DMS79 (cell line): ENCODE results near the gene HIVEP3.

ENCODE experiments used
- DNase-seq: peaks from one replicate; lab custom pipeline; 2025; lab: John Stamatoyannopoulos, UW

HIVEP3 gene

DNA sequence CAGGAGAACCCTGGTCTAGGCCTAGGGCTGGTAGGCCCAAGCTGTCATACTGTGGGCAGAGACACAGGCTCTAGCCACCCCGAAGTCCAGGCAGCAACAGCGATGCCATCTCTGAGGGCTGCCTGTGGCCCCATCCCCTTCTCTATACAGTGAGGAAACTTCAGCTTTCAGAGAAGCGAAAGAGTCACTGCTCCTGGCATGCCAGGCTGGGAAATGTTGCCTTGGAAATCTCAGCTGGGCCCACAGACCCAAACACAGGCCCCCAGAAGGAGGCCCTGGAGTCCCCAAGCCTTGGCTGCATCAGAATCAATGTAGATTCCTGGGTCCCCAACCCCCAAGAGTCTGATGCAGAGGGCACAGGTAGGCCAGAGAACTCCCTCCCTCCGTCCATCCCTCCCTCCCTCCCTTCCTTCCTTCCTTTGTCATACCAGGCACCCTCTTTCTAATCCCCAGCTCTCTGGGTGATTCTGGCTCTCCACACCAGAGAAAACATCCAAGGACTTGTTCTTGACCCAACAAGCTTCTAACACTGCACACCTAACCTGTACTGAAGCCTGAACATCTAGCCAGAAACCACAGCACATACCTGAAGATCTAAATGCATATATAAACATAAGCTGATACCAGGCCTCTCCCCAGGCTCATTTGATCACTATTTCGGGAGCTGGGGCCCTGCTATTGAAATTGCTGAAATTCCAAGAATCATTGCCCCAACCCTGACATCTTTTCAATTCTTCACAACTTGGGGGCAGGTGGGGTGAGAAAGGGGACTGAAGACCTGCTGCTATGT is 291.0 kb downstream of the HIVEP3 start:
- no peak for DNase-seq

DNA sequence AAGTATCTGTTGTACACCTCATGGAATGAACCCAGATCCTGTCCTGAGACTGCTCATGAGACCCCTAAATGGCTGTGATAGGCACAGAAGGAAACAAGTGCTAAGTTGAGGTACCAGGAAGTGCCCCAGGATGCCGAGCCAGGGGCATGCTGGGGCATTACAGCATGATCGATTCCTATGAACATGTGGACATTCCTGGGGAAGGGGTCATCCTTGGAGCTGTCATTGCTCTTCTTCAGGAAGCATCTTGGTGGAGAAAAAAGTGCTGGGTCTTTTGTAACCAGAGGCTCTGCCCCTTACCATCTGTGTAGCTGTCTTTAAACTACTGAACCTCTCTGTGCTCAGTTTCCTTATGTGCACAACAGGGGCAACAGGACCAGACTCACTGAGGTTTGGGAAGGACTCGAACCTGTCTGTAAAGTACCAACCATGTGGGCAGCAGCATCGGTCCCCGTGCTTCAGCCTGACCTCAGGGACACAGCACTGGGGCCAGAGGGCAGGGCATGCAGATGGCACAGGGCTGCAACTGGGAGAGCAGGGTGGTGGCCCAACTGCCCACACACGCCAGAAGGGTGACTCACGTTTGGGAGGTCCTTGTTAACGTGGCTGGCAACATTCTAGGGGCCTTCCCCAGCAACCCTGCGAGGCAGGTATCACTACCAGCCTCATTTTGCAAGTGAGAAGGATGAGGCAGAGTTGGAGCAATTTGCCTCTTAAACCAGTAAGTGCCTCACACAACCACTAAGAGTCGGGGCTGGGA is 291.9 kb downstream of the HIVEP3 start:
- no peak for DNase-seq

DNA sequence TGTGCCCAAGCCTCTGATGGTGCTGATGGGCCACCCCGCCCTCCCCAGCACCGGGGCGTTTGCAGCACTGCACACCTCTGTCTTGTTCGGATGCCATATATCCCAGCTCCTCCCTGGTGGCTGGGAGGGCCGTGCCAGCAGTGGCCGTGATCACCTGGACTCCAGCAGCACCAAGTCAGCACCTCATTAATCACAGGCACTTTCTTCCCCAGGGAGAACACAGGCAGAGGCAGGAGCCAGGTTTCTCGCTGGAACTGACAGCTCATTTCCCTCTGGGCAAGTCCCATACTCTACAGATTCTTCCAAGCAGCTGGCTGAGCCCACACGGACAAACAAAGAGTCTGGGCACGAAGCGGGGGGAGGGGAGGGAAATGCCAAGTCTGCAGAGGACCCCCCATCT is 292.6 kb downstream of the HIVEP3 start:
- DNase-seq = no peak

DNA sequence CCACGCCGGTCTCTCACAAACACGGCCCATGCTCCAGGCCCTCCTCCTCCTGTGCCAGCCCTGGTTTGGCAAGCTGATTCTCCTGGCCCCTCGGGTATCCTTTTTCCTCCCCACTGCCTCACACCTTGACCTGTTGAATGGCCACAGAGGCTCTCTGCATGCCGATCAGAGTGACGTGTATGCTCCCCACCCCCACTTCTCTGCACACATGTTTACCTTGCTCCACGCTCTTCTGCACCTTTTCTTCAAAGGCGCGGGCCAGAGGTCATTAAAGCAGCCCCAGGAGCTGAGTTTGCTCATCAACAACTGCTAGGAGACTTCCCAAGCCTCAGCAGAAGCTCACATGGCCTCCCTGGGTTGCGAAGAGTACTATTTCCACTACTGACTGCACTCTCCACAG is 295.0 kb downstream of the HIVEP3 start:
- DNase-seq = no peak

DNA sequence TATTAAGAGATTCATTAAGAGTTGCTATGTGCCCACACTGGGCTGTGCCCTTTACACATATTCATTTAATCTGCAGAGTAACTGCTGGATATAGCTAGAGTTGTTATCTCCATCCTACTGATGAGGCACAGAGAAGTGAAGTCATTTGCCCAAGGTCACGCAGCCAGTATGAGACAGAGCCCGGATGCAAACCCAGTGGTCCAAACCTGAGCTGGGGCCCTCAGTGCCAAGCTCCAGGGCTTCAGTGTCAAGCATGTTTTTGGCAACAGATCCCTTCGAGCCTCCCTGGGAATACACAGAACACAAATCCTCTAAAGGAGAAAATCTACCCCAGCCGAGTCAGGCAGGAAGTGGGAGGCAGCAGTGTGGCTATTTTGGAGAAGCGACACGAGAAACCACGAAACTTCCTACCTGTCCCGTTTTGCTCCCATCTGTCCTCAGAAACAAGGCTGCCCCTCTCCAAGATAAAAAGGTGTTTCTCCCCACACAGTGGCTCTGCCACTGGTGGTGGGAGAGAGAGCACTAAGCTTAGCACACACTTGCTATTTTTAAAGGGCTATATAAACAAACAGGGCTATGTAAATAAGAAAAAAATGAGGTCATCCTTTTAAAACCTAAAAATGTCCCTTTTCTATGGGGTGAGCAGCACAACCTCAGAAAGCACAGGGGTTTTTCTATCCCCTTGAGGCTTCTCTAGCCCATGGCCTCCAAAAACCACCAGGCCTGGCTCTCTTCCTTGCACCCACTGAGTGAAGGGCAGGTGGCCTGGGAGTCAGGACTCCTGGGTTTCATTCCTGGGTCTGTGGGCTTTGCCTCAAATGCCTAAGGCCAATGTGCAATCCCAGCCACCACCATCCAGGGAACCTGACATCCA is 295.6 kb downstream of the HIVEP3 start:
- no peak for DNase-seq

DNA sequence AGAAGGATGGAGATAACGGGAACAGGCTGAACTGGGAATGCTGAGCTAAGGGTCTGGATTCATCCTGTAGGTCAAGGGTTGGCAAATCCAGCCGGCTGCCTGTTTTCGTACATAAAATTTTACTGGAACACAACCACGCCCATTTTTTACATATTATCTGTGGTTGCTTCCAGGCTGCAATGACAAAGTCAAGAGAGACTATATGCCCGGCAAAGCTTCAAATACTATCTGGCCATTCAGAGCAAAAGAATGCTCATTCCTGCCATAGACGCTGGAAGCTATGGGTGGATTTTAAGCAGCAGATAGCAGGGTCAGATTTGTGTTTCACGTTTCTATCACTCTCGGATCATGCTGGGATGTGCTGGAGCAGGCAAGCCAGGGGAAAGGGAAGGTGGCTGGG is 296.3 kb downstream of the HIVEP3 start:
- no peak for DNase-seq

DNA sequence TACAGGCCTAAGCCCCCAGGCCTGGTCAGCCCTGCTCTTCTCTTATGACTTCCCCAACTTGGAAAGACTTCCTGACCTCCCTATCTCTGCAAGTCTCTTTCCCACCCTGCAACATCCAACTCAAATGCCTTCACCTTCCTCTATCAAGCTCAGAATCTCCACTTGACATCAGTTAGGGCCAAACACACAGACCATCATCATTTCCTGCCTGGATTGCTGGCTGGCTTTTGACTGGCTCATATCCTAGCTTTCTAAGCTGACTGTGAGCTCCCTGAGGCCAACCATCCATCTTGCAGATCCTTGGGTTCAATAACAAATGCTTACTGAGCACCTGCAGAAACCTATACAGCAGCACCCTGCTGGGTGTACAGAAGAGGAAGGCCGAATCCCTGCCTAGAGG is 296.9 kb downstream of the HIVEP3 start:
- DNase-seq = no peak

DNA sequence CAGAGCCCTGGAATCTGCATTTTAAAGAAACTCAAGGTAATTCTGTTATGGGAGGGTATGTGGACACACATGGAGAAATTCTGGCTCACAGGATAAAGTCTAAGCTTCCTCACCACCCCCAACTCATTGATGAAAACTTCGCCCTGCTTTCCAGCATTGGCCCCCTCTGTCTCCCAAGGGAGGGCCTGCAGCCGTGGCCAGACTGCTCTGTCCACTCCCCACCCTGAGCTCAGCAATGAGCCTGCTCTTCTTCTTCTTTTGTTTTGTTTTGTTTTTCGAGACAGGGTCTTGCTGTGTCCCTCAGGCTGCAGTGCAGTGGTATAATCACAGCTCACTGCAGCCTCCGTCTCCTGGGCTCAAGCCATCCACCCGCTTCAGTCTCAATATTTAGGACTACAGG is 297.5 kb downstream of the HIVEP3 start:
- no peak for DNase-seq

DNA sequence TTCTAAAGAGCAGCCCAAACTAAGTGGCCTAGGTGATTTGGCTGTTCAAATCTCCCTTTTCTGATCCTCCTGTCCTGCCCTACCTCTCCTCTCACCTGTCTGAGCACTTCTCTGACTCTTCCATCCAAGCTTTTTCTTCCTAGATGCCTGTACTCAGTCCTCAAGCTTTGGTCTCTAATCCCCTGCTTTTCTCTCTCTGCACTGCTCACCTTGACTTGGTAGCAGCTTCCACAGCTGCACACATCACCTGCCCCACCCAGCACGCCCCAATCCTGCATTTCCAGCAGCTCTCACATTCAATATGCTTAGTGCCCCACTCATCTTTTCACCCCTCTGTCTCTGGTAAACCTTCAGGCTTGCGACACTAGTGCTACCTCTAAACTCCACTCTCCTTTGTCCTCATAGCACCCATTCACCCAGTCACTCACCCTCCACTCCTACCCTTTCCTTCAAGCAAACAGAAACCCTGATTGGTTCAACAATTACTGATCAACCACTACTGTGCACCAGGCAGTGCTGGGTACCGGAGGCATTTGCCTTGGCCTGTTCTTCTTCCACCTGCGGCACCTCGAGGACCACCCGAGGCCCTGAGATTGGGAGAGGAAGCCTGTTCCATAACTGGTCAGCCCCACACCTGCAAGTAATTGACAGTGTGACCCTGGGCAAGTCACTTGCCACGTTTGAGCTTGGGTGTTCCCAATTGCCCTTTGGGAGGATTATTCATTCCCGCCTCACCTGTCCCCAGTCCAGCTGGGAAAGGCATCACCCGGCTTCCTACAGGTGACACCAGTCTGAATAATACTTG is 298.2 kb downstream of the HIVEP3 start:
- DNase-seq = no peak

DNA sequence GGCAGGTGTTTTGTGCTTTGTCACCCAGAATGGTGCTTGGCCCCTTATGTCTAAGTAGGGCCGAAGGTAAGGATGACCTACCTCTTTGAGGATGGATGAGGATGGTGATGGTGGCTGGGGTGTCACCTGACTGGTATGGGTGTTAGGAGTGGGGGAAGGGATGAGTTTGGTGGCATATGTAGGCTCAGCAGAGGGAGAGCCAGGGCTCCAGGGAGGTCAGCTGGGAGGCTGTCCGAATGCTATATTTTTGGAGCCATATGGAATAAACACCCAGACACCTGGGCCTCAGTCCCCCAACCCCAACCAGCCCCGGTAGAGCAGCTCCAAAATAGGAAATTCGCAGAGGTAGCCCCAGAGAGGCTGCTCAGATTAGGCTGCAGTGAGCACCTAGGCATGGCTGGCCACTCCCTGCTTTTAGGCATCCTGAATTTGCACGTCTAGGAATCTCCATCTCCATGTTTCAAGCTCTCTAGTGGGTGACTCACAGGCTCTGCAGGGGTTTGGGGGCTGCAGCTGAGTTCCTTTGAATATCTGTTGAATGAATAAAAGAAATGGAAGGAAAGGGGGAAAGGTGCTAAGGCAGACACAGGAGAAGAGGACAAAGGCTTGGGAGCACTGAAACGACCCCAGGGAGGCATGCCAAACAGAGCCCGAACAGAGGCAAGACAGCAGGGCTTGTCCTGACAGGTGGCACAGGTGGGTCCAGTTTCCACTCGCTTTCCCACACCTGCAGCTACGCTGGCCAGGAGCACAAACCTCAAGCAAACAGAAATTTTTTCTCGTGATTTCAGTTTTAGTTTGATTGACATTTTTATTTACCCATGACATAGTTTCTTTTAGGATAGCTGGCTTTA is 299.0 kb downstream of the HIVEP3 start:
- no peak for DNase-seq

DNA sequence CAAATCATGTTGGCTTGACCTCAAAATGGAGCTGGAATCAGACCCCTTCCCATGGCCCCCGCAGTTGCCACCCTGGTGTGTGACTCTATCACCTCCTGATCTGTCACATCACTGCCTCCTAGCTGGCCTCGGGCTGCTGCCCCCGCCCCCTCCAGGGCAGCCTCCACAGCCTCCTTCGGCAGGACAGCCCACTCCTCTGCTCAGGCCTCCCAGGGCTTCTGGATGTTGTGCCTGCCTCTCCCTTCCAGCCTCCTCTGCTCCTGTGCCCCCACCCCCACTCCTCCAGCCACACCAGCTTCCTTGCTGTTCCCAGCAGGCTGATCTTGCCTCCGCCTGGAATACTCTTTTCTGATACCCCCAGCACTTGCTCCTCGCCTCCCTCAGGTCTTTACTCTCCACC is 299.9 kb downstream of the HIVEP3 start:
- no peak for DNase-seq

DNA sequence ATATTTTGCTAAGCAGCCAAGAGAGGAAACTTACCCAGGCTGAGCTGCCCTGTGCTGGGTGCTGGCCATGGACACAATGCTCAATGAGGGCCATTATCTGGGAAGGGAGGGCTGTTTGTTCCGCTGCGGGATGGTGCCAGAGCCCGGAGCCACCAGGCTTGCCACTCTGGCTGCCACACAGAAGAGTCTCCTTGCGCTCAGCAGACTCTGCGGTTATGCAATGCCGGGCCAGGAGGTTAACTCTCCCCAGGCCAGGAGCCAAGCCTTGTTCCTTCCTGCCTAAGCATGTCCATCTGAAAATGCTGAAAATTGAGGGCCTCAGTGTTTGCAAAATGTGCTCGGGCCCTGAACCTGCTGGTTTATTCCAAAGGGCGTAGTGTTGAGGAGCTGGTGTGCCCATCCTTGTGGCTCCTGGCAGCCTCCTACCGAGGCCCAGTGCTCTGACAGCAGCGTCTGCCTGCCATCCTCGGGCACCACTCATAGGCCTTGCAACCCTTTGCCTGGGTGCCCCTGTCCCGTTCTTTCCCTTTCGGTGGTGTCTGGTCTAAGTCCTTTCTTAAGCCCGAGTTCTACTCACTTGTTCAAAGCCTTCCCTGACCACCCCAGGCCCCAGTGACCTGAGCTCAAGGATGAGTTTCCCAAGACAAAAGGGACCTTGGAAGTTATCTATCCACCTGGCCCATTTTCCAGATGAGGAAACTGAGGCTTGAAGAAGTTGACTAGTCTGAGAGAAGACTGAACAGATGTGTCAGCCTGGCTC is 300.5 kb downstream of the HIVEP3 start:
- no peak for DNase-seq

DNA sequence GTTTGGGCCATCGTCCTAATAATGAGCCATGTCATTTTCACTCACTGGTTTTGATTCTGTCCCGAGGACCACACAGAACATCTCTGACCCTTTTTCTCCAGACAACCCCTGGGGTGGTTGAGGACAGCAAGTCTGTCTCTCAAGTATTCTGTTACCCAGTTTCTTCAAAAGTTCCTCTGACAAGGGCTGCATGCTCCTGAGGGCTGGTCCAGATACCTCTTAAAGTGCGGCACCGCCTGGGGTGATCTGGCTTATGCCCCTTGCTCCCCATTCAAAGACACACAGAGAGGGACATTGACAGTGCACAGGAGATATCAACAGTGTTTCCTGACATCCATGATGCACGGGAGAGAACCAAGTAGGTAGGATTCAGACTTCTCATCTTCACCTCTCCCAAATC is 301.4 kb downstream of the HIVEP3 start:
- DNase-seq = no peak

DNA sequence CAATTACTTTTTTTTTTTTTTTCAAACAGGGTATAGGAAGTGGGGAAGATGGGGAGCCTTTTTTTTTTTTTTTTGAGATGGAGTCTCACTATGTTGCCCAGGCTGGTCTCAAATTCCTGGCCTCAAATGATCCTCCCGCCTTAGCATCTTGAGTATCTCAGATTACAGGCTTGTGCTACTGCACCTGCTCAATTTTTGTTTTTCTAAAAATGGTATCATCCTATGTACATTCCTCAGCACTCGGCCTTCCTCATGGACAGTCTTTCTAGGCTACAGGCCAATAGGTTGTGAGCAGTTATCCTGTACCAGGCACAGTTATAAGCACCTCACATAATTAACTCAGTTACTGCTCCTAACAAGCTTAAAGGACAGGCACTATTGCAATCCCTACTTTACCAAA is 302.2 kb downstream of the HIVEP3 start:
- DNase-seq = no peak

DNA sequence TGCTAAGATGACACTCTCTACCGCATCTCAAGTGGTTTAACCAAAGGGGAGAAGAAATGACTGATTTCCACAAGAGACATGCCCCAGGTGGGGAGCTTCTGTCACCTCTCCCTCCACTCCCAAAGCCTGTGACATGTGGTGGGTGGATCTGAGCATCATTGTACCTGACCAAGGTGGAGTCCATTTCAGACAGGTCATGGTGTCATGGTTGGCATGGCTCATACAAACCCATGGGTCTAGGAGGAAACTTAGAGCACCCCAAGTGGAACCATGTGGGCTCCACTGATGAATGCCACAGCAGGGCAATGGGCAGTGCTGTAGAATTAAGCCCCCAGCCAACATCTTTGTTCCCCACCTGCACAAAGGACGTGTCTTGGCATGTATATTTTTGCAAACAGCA is 302.7 kb downstream of the HIVEP3 start:
- no peak for DNase-seq

DNA sequence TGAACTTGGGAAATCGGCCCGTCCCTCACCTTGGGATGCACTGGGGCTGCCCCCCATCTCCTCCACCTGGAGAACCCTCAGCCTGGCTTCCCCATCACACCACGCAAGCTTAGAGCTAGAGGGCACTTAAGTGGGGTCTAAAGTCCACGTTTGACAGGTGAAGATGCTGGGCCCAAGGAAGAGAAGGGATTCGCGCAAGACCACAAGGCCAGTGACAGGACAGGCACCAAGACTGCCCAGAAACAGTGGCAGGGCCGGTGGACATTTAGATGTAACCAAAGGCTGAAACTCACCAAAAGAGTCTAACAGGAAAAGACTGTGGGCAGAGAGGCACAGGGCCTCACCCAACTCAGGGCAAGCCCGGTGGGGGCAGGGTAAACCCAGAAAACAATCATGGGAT is 303.4 kb downstream of the HIVEP3 start:
- DNase-seq = no peak

DNA sequence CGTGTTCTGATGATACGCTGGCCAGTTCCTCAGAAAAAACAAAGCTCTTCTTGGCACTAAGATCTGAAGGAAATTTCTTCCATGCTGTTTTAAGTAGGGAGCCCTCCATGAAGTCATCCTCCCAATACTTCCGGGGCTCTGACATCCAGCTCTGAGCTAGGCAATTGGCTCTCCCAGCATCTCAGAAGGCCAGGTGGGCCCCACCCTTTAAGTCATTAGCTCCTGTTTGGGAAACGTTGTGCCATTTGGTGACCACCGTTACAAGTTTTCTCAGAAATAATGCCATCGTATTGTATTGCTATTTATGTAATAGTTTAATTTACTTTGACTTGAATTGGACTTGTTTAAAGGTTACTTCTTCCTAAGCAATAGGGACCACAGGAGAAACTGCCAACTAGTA is 303.9 kb downstream of the HIVEP3 start:
- no peak for DNase-seq

DNA sequence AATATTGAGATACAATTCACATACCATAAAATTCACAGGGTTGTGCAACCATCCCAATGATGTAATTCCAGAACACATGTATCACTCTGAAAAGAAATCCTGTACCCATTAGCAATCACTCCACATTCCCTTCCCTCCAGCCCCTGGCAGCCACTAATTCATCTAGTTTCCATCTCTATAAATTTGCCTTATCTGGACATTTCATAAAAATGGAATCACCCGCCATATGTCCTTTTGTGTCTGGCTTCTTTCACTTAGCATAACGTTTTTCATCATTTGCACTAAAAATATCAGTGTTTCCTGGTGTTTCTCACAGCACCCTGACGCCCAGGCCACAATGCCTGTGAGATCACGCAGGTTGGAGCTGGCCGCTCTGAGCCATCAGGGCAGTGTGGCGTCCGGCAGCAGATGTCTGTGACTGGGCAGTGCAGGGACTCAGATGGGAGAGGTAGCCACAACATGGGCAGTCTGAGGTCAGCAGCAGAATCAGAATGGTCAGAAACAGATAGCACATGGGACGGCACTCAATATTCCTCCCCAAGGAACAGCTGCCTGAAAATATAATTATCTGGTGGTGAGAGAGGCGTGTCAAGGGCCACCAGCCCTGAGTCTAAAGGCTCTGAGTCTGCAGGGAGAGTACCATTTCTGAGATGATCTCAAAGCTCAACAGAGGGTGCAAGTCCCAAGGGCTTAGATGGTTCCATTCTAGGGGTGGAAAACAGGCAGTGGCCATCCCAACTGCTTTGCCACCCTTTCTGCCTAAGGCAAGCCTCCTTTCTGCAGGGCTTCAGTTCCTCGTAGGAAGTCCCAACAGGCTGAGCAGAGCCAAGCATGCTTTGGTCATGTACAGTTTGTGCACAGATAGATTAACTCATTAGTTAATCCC is 304.8 kb downstream of the HIVEP3 start:
- DNase-seq = no peak

DNA sequence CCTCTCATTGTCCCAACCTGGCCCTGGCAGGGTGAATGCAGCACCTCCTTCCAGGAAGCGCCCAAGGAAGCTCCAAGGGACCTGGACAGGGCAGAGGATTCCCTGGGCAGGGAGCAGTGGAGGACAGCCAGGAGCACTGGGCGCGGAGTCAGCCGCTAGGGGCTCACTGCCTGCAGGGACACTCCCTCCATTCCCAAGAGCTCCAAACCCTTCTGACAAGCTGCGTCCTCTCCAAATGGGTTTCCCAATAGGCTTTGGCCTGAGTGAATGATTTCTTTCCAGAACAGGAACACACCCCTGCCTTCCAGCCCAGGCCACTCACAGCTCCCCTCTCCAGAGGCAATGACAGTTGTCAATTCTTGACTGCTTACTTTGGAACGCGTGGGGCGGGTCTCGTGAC is 305.8 kb downstream of the HIVEP3 start:
- no peak for DNase-seq
